Activated CD4-positive, alpha-beta T cell treated with anti-CD3 and anti-CD28 coated beads for 1 hour (primary cell): Measurements from ENCODE around the gene CEP83.
"Not testable (repeated sequence)": the region's sequence is repeated elsewhere in the genome, so short reads cannot be mapped to it uniquely, and the experiment has no call there.

Experiments used
- DNase-seq: peaks from one replicate; pipeline ENCODE4 v3.0.0-alpha.2; 2020

CEP83 gene

GRCh38 chr12:94433744-94434143, 25.9 kb downstream of the CEP83 start:
- no peak for DNase-seq

DNA sequence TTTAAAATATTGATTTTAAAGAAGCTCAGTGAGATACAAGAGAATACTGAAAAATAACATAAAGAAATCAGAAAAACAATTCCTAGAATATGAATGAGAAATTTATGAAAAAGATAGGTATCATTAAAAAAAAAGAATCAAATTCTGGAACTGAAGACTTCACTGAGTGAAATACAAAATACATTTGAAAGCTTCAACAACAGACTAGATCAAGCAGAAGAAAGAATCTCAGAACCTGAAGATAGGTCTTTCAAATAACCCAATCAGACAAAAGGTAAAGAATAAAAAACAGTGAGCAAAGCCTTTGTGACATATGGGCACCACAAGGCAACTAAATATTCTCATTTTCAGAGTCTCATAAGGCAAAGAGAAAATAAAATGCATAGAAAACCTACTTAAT, 29.4 kb downstream of the CEP83 start:
- no peak for DNase-seq

- DNase-seq: no peak
Observed at GRCh38 chr12:94429633-94430032, 30.0 kb downstream of the CEP83 start.

DNA sequence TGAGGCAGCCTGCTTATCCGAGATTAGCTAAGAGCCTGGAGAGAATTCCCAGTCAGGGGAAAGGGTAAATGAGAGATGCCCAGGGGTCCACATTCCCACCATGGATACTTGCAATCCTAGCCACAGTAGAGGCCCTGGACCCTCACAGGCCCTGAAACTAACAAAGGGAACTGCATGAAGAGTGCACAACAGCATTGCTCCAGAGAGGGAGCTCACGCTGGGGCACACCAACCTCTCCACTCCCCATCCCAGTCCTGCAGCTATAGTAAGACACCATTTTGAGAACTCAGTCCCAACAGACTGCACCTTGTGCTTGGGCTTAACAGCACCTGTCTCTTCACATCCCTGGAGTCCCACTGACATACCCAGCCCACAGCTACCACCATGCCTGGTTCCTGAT, 30.5 kb downstream of the CEP83 start:
- DNase-seq: no peak

DNA sequence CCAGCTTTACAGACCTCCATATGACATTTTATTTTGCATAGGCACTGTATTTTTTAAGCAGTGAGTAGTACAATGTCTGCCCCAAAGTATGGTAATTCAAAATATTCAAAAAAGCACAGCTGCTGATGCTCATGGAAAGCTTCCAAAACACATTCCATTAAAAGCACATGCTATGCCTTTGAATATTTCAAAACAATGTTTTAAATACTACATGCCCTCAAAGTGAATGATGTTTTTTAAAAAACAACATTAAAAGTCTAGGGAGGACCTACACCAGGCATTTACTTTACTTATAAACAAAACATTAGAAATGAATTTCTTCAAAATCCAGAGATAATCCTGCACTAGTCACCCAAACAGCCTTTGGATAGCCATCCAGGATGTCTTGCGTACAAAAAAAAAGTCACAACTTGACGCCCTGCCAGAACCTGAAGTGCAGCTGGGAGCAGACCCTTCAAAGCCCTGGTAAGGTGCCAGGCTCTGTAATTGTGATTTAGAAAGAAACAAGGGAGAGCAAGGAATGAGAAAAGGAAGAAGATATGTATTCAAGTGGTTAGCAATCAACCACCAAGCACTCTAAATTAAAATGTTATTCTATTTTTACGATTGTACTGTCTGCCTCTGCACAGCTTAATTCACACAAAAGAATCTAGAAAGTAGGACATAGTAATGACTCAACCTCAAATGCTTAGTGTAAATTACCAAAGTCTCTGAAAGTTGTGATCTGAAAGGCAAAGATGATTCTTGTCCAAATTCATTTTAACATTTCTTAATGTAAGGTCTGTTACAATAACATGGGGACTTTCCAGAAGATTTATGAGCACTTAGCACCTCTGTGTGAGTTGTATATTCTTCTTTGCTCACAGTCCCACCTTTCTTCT, 31.9 kb downstream of the CEP83 start:
- no peak for DNase-seq

DNA sequence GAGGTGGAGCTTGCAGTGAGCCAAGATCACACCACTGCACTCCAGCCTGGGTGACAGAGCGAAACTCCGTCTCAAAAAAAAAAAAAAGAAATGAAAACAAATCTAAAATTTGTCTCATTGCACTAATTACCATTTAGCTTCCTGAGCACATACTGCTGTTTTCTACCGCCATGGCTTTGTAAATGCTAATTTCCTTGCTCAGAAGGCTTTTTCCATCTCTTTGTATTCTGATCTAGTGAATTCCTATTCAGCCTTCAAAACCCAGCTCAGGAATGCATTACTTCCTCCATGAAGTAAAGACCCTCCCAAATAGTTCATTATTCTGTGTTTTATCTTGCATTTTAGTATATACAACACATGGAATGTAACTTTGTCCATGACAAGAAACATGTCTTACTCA, 33.6 kb downstream of the CEP83 start:
- DNase-seq: no peak

GRCh38 chr12:94424830-94425229, 34.8 kb downstream of the CEP83 start:
- DNase-seq: not testable (repeated sequence)

DNA sequence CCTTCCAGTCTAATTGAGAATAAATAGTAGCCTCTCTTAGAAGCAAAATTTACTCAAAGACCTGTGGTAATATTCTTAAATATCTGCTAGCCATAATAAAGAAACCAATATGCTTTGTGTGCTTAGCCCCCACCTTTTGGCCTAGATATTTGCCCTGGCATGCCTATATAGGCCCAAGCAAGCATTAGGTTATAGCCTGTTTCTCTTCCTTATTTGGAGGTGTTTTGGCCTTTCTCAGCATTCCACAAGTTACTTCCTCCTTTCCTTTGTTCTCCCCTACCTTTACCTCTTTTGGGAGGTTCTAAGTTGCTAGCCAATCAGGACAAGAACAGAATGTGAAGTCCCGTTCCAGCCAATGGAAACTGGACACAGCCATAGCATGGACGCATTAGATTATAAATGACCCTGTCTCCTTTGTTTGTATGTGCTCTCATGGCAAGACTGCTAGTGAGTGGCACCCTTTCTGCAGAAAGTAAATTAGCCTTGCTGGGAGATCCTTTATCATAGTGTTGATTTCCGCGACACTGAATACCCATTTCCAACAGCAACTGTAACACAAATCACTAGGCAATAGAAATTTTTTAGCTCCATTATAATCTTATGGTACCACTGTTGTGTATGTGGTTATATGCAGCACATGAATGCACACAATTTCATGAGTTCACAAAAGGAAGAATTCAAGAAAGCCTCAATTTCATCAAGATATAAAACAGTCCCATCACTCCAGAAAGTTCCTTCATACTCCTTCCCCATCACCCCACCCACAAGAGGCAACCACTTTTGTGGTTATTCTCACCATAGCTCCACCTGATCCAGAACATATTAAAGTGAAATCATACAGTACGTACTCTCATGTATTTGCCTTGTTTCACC, 37.6 kb downstream of the CEP83 start:
- DNase-seq: no peak

- DNase-seq: no peak
Observed at GRCh38 chr12:94418517-94418916, 41.1 kb downstream of the CEP83 start.

DNA sequence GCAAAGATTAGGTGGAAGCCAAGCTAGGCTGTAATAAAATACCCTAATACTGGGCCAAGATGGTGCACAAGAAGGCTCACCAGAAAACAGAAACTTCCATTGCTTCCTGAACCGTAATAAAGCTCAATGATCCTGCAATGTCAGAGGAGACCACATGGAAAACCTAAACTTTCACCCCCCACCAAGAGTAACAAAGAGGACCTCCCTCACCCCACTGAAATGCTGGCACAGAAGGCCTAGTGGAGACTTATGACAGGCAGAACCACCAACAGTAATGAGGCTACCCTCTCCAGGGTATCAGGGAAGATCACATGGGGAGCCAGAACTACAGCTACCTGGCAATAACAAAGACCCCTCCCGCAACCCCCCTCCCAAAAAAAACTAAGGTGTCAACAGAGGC, 43.1 kb downstream of the CEP83 start:
- no peak for DNase-seq

DNA sequence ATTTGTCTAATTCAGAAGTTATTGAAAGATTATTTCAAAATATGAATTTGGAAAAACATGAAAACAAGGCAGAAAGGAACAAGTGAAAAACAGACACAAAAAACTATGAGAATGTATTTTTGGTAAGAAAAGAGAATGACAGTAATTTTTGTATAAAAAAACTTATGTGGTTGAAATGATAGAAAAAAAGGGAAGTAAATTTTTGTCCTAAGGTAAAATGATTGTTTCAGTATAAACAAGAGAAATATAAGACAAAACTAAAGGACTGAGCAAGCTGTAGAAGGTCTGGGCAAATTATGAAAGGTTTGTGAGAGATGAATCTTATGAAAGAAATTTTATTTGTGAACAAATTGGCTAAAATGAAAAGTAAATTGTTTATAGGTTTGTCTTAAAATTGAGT, 44.6 kb downstream of the CEP83 start:
- DNase-seq: no peak

DNA sequence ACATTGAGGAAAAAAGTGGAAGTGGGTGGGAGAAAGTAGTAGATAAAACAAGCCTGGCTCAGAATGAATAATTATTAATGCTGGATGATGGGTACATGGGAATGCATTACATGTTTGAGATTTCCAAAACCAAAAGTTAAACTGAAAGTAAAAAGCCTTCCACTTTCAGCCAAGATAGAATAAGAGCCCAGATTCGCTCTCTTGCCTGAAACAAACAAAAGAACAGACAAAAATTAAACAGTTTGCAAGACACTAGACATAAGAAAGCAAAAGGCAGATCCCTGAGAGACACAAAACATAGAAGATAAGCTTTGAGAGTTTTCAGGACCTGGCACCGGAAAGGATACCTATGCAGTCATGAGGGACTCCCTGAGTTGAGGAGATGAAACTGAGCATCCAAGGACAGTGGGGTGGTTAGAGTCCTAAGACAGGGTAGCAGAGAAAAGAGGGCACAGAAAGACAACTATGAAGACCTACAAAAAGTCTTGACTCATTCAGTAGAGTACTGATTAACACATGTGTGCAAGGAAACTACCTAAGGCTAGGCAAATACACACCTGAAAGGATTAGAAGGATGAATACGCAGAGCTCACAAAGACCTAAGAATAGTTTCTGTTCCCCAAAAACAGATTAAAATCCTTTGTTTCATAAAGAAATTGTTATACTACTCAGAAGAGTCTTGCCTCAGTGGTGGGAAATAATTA, 54.1 kb downstream of the CEP83 start:
- DNase-seq: no peak

GRCh38 chr12:94404854-94405253, 54.8 kb downstream of the CEP83 start:
- no peak for DNase-seq

GRCh38 chr12:94401326-94401725, 58.3 kb downstream of the CEP83 start:
- DNase-seq: no peak

- not testable (repeated sequence) for DNase-seq
Observed at GRCh38 chr12:94398685-94399084, 61.0 kb downstream of the CEP83 start.

- no peak for DNase-seq
Observed at GRCh38 chr12:94397401-94397800, 62.3 kb downstream of the CEP83 start.

DNA sequence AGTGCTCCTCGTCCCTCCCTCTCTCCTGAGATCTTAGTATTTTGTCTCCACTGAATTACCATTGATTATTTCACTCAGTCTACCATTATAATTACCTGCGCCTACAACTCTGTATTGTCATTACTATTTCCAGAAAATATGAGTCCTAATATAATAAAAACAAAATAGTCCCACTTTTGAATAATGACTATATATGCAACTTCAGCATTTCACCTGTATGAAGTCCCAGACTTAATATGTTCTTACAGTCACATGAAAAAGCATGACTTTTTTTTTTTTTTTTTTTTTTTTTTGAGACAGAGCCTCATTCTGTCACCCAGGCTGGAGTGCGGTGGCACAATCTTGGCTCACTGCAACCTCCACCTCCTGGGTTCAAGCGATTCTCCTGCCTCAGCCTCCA, 63.7 kb downstream of the CEP83 start:
- DNase-seq: not testable (repeated sequence)

DNA sequence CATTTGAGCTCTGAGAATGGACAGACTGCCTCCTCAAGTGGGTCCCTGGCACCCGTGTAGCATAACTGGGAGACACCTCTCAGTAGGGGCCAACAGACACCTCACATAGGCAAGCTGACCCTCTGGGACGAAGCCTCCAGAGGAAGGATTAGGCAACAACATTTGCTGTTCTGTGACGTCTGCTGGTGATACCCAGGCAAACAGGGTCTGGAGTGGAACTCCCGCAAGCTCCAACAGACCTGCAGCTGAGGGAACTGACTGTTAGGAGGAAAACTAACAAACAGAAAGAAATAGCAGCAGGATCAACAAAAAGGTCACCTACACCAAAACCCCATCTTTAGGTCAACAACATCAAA, 69.6 kb downstream of the CEP83 start:
- DNase-seq: no peak

DNA sequence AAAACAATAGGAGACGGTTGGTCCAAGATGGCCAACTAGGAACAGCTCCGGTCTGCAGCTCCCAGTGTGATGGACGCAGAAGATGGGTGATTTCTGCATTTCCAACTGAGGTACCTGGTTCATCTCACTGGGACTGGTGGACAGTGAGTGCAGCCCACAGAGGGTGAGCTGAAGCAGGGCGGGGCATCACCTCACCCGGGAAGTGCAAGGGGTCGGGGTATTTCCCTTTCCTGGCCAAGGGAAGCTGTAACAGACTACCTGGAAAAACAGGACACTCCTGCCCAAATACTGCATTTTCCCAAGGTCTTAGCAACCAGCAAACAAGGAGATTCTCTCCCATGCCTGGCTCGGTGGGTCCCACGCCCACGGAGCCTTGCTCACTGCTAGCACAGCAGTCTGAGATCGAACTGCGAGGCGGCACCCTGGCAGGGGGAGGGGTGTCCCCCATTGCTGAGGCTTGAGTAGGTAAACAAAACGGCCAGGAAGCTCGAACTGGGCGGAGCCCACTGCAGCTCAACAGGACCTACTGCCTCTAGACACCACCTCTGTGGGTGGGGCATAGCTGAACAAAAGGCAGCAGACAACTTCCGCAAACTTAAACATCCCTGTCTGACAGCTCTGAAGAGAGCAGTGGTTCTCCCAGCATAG, 70.1 kb downstream of the CEP83 start:
- not testable (repeated sequence) for DNase-seq

DNA sequence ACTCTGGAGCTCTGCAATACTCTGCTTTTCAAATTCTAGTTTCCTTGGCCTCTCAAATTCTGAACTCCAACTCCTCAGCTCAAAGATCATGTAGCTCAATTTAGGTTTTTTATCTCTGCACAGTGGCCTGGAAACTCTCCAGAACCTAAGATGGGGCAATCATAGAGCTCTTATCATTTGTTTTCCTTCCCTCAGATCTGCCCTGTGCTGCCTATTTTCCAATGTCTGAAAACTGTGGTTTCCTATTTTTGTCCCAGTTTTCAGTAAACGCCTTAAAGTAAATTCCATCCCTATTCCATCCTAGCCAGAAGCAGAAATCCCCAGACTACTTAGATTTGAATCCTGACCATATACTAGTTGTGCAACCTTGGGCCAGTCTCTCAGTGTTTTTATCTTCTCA, 73.2 kb downstream of the CEP83 start:
- no peak for DNase-seq

DNA sequence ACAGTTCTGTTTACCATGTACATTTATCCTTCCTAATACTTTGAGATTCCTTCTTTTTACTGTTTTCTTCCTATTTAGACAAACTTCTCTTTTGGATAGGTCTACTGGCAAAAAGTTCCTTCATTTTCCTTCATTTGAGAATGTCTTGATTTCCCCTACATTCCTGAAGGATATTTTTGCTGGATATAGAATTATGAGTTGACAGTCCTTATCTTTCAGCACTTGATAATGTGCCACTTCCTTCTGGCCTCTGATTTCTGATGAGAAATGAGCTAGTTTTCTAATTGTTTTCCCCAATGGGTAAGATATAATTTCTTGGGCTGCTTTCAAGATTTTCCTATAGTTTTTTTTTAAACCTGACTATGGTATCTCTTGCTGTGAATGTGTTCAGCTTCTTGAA, 75.6 kb downstream of the CEP83 start:
- no peak for DNase-seq

DNA sequence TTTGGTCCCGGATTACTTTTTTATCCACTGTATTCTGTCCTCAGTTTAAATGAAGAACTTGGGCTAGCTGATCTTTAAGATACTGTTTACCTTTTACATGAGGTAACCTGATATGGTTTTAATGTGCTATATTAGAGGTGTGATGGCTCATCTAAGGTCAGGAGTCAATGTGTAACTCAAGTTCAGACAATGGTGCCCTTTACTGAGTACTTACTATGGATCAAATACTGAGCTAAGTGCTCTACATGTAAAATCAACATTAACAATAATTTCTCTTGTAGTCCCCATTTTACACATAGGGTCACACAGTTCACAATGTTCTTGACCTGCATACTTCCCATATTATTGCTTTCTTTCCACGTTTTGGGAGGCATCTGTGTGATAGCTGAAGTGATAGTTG, 79.2 kb downstream of the CEP83 start:
- no peak for DNase-seq
